WI38 (cell line): ENCODE results near the gene MAP4.

Source experiments
- H3K4me3 ChIP-seq: 2 replicates; pipeline ENCODE4 v1.5.1; 2011; ENCODE audit warnings: low read depth, mild to moderate bottlenecking, control low read depth, low read length
- TF ChIP-seq, protein P1 (sequence below): IDR thresholded peaks from 2 replicates; pipeline ENCODE4 v1.5.1; 2012; ENCODE audit warnings: low read depth, mild to moderate bottlenecking, control low read depth, low read length

The MAP4 gene

DNA sequence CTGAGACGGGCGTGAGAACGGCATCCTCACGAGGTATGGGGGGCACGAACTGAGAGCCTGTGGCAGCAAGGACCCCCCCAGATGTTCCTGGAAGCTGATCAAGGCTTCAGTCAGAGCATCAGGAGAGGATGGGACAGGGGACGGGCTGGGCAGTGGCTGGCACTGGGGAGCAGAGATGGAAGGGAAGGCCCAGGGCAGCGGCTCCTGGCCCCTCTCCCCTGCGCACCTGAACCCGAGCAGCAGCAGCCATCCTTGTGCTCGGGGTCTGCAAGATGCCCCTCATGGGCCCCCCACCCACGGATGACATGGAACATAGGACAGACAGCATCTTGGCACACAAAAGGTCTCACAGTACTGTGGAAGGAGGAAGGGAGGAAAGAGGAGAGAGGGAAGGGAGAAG, 161.9 kb downstream of the MAP4 start:
- TF ChIP-seq, protein P1, sequence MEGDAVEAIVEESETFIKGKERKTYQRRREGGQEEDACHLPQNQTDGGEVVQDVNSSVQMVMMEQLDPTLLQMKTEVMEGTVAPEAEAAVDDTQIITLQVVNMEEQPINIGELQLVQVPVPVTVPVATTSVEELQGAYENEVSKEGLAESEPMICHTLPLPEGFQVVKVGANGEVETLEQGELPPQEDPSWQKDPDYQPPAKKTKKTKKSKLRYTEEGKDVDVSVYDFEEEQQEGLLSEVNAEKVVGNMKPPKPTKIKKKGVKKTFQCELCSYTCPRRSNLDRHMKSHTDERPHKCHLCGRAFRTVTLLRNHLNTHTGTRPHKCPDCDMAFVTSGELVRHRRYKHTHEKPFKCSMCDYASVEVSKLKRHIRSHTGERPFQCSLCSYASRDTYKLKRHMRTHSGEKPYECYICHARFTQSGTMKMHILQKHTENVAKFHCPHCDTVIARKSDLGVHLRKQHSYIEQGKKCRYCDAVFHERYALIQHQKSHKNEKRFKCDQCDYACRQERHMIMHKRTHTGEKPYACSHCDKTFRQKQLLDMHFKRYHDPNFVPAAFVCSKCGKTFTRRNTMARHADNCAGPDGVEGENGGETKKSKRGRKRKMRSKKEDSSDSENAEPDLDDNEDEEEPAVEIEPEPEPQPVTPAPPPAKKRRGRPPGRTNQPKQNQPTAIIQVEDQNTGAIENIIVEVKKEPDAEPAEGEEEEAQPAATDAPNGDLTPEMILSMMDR: no peak

DNA sequence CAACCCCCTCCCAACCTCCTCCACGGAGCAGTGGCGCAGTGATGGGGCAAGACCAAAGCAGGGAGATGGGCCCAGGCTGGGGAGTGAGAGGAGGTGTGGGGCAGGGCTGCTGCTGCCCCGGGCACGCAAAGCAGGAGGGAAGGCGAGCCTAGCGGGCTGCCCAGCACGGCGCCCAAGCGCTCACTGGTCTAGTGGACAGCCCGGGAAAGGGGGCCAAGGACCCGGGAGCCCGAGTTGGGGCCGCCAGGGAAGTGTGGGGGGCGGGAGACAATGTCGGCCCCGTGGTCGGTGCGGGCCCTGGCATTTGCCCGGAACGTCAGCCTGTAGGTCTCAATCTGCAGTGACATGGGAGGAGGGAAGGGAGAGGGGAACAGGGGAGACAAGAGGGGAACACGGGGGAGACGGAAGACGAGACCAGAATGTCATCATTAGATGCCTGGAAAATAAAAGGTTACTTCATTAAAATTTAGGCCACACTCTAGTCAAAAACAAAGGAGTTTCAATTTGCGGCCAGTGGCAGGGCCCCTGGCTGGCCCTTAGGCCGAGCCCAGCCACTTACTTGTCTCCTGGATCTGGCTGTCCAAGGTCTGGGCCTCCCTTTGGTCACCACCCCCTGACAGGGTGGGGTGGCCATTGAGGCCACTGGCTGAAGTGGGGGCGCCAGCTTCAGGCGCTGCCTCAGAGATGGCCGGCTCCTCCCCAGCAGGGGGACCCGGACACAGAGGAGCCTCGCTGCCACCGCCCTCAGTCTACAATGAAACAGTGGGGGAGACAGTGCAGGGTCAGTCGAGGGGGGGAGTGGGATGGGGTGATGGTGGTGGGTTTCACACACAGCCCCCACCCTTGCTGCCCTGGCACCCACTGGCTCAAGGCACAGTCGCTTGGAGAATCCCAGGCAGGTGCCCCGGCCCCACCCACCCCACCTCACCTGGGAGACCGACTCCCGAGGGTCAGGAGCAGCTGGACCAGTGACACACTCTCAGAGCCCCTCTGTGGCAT, 163.3 kb downstream of the MAP4 start:
- TF ChIP-seq, protein P1: no peak
- no peak overlapping the region for H3K4me3 ChIP-seq

More for the DNA sequence above, 161.9 kb downstream of the MAP4 start:
- H3K4me3 ChIP-seq: no peak overlapping the region

DNA sequence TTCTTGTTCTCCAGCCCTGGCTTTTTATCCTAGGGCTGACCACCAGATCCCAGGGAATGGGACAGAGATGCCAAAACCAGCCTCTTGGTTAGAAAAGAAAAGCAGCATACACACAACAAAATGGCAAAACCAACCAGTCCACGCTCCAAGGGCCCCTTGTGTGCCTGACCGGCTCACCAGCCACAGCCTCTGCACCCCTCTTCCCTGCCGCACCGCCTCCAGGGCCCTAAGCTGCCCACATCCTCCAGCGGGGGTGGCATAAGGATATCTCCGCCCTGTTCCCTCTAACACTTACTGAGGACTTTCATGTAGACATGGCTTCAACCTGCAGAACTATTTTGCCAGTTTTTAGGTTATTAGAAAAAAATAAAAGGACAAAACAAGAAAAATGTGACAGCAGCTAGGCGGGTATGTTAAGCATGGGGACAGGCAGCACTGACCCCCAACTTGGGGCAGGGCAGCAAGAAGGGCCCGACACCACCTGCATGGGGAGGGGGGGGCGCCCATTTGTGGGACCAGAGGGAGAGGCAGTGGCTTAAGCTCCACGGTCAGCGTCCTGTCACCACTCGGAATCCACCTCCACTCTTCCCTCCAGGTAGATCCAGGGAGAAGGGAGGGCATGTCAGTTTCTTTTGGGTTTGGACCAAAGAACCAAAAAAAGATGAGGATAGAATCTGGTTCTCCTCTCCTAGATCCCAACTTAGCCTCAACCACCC, 164.2 kb downstream of the MAP4 start:
- H3K4me3 ChIP-seq: no peak overlapping the region
- TF ChIP-seq, protein P1: no peak

DNA sequence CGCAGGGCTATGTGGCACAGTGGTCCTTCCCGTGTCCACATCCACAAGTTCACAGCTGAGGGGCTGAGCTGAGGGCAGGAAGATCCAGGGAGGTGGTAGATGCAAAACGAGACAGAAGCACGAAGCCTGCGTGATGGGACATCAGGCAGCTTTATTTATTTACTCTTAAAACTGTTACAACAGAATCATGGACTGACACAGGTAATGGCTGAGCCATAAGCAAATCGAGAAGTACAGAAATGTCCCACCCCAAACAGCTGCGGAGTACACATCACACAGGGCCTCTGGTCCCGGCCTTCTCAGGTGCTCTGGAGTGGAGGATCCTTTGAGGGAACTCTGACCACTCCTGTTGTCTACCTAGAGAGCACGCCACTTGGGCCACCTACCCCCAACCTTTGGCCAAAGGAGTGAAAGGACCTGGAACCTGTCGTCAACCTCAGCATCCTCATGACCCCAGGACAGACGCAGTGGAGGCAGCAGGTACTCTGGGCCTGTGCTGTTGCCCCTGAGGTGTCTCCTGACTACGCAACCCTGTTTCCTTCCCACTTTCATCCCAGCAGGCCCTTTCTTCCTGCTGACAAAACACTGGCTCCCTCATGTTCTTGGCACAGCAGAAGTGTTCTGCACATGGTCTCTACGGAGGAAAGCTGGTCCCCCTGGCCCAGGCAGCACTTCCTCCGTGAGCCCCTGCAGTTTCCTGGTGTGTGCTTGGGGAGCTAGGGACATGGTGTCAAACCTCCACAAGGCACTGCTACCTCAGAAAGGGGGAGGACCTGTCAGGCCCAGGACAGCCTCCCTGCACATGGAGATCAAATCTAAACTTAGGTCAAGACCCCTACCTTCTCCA, 165.4 kb downstream of the MAP4 start:
- TF ChIP-seq, protein P1: no peak
- no peak overlapping the region for H3K4me3 ChIP-seq

DNA sequence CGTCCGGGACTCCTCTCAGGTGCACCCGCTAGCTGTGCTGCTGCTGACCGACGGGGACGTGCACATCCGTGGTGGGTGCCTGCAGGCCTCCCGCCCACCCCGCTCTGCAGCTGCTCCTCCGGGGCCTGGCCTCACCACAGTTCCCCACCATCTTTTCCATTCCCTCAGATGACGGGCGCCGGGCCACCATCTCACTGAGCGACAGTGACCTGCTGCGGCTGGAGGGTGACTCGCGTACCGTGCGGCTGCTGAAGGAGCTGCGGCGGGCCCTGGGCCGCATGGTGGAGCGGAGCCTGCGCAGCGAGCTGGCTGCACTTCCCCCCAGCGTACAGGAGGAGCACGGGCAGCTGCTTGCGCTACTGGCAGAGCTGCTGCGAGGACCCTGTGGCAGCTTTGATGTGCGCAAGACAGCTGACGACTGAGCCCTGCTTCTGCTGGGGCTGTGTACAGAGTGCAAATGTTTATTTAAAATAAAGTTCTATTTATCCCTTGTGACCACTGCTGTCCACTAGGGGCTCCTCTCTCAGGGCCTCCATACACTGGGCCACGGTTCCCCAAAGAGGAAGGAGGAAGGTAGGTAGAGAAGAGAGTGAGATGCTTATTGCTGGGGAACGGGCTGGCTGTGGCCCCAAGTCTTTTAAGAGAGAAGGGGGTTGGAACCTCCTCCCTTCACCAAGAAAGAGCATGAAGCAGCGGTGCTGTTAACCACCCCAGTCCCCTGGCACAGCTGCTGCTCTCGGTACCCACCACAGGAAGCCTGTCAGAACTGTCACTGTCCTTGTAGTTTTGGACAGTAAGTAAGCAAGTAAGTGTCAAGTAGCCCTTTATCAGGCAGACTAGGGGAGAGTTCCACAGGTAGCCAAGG, 166.3 kb downstream of the MAP4 start:
- TF ChIP-seq, protein P1: peak; percentile 44
- H3K4me3 ChIP-seq: no peak overlapping the region

DNA sequence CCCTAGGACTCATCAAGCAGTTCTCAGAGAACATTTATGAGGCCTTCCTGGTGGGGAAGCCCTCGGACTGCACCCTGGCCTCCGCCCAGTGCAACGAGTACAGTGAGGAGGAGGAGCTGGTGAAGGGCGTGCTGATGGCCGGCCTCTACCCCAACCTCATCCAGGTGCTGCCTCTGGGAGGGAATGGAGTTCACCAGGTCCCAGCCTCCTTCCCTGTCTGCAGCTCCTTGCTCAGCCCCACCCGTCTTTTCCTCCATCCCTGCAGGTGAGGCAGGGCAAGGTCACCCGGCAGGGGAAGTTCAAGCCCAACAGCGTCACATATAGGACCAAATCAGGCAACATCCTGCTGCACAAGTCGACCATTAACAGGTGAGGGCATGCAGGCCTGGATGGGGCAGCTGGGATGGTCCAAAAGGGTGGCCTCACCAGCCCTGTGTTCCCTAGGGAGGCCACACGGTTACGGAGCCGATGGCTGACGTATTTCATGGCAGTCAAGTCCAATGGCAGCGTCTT, 167.0 kb downstream of the MAP4 start:
- H3K4me3 ChIP-seq: no peak overlapping the region
- TF ChIP-seq, protein P1: no peak
